Uterus (tissue), 4 donors: Measurements from ENCODE around the gene ATG16L2. TPM values are rescaled to one million over a fixed set of nuclear protein-coding genes. Genes with fewer than 3 reads are reported as not detected.
A peak's percentile ranks its signal among the peaks of the same experiment; 100 is the strongest.

Experiments
- DNase-seq, 2 donors: peaks; one replicate each; pipeline ENCODE4 v3.0.0-alpha.2; 2019 to 2020
- H3K27ac ChIP-seq, 2 donors: fragments of 200-600 bp; sonication (generic); 1 replicate in 1 of 2; 2 replicates in 1 of 2; pipeline ENCODE4 v1.5.1; 2016 to 2018
- H3K27me3 ChIP-seq, 2 donors: fragments of 200-600 bp; sonication (generic); one replicate each; pipeline ENCODE4 v1.5.1; 2018 to 2019; ENCODE audit warnings: control low read depth in 1 of 2
- H3K36me3 ChIP-seq, 2 donors: fragments of 200-600 bp; sonication (generic); one replicate each; pipeline ENCODE4 v1.5.1; 2019; ENCODE audit warnings: control low read depth in 1 of 2
- H3K4me1 ChIP-seq, 2 donors: fragments of 200-600 bp; sonication (generic); one replicate each; pipeline ENCODE4 v1.5.1; 2018 to 2019; ENCODE audit warnings: control low read depth in 1 of 2
- H3K4me3 ChIP-seq, 2 donors: fragments of 200-600 bp; sonication (generic); 1 replicate in 1 of 2; 2 replicates in 1 of 2; pipeline ENCODE4 v1.5.1; 2018 to 2019; ENCODE audit warnings: mild to moderate bottlenecking in 1 of 2
- H3K9me3 ChIP-seq, 2 donors: fragments of 200-600 bp; sonication (generic); one replicate each; pipeline ENCODE4 v1.5.1; 2019; ENCODE audit warnings: control low read depth in 1 of 2
- CTCF ChIP-seq, 4 experiments: fragments of 200-600 bp in 2 of 4; fragments of 450-650 bp in 2 of 4; sonication (generic) in 2 of 4; IDR thresholded peaks; one replicate each; pipeline ENCODE4 v1.5.1; 2016 to 2019; ENCODE audit warnings: antibody characterized with exemption in 4 of 4, mild to moderate bottlenecking in 2 of 4, moderate library complexity in 1 of 4
- POLR2A ChIP-seq, 2 donors: fragments of 450-650 bp; IDR thresholded peaks; one replicate each; pipeline ENCODE4 v1.6.1; 2016; ENCODE audit warnings: antibody characterized with exemption in 2 of 2, mild to moderate bottlenecking in 1 of 2, moderate library complexity in 1 of 2
- intact Hi-C: fragments of 100-400 bp; cut with DNase I; formaldehyde crosslinking; loops from one replicate; pipeline ENCODE4 v1.15.1; 2023; ENCODE audit warnings: low total_unique reads
- total RNA-seq, 4 donors: library from RNA; depleted of rRNA in 3 of 4; stranded (reverse); fragments of >200 nt in 3 of 4; gene quantifications; one replicate each; pipeline versions ENCODE4 v1.1.0 to v1.2.4, GENCODE V29; 2014 to 2023
- donor health status: DM: yes; HTN: yes; CAD: no.

The ATG16L2 gene
- total RNA-seq, 4 donors from 2014 or later: 20.7 to 57.6 (median 32.3) TPM

- intact Hi-C loops: no loop called here
- Histone ChIP-seq H3K36me3 (no peaks in the 10 kb centered on the region), H3K4me1 (no peaks in the 10 kb centered on the region), H3K27me3 (no peaks in the 10 kb centered on the region), H3K4me3 (no peak overlapping the region), H3K9me3 (no peaks in the 10 kb centered on the region), H3K27ac (no peak overlapping the region)
- DNase-seq: no peak
- no peak for TF ChIP-seq CTCF (IDR thresholded peaks at IDR 0.05)
- TF ChIP-seq POLR2A (IDR thresholded peaks at IDR 0.05): no peak
Observed at GRCh38 chr11:72776844-72777754, 37.1 kb upstream of the ATG16L2 start.

GRCh38 chr11:72777755-72778278, 36.4 kb upstream of the ATG16L2 start:
- DNase-seq: no peak
- intact Hi-C loops: no loop called here
- H3K4me3 ChIP-seq: no peak overlapping the region
- TF ChIP-seq CTCF (IDR thresholded peaks at IDR 0.05): no peak
- no peak for TF ChIP-seq POLR2A (IDR thresholded peaks at IDR 0.05)
- H3K27ac ChIP-seq: no peak overlapping the region
- no peaks in the 10 kb centered on the region for H3K4me1 ChIP-seq
- no peaks in the 10 kb centered on the region for H3K36me3 ChIP-seq
- H3K9me3 ChIP-seq: no peaks in the 10 kb centered on the region
- no peaks in the 10 kb centered on the region for H3K27me3 ChIP-seq

GRCh38 chr11:72778535-72779494, 35.4 kb upstream of the ATG16L2 start:
- no peaks in the 10 kb centered on the region for H3K36me3 ChIP-seq
- no peak for TF ChIP-seq CTCF (IDR thresholded peaks at IDR 0.05)
- no peak for TF ChIP-seq POLR2A (IDR thresholded peaks at IDR 0.05)
- H3K27ac ChIP-seq: peak overlapping the region in 1 of 2 donors; percentile 14
- no peaks in the 10 kb centered on the region for H3K27me3 ChIP-seq
- H3K4me3 ChIP-seq: no peak overlapping the region
- no peaks in the 10 kb centered on the region for H3K9me3 ChIP-seq
- DNase-seq: no peak
- H3K4me1 ChIP-seq: no peaks in the 10 kb centered on the region
- intact Hi-C loops: no loop called here

DNA sequence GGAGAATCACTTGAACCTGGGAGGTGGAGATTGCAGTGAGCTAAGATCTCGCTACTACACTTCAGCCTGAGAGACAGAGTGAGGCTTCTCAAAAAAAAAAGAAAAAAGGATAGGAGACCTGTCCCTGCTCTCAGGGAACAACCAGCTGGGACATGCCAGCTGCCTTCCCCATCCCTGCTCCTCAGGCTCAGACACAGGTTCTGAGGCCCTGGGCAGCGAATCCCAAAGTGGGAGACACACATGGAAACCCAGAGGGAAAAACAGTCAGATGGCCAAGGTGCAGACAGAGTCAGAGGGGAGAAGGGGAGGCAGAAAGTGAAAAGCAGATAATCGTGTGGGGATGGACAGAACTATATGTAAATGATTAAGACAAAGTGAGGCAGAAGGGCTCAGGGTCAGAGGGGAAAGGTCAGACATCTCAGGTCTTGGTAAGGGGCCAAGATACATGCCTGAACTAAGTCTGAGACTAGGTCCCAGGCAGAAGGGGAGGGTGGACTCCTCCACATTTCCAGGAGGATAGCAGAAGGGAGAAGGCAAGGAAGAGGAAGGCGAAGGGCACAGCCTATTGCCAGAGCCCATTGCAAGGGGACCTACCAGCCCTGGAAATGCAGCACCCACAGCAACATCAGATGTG, 34.6 kb upstream of the ATG16L2 start:
- H3K27me3 ChIP-seq: no peaks in the 10 kb centered on the region
- H3K36me3 ChIP-seq: no peaks in the 10 kb centered on the region
- H3K9me3 ChIP-seq: no peaks in the 10 kb centered on the region
- no peak for DNase-seq
- no peaks in the 10 kb centered on the region for H3K4me1 ChIP-seq
- peak overlapping the region; percentile 46 to 59 for H3K27ac ChIP-seq
- H3K4me3 ChIP-seq: peak overlapping the region in 1 of 2 donors; percentile 74
- TF ChIP-seq POLR2A (IDR thresholded peaks at IDR 0.05) (no peak), CTCF (IDR thresholded peaks at IDR 0.05) (no peak)
- intact Hi-C loops: no loop called here
